ENCODE results near the gene CEP135. TPM values are rescaled to one million over a fixed set of nuclear protein-coding genes. Genes with fewer than 3 reads are reported as not detected.

The CEP135 gene
- total RNA-seq, 1 experiment from 2014 or later, result 13.9 TPM

DNA sequence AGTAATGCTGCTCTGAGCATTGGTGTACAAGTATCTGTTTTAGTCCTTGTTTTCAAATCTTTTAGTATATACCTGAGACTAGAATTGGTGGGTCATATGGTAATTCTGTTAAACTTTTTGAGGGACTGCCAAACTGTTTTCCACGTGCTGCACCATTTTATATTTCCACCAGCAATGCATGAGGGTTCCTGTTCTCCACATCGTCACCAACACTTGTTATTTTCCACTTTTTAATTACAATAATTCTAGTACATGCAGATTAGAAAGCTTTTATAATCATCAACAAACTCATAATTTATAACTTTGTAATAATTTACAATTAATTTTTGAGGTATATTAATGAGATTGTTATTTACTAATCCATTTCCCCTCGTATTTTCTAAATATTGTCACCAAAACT lies 79.4 kb downstream of the CEP135 start:
- Histone ChIP-seq H3K4me2 (ENCODE audit: insufficient read depth, insufficient read length, low read length) (no peak overlapping the region), H2BK12ac (ENCODE audit: insufficient read length, low read depth, low read length) (no peak overlapping the region), H4K91ac (ENCODE audit: insufficient read length, low read depth, low read length) (no peak overlapping the region), H3K27ac (ENCODE audit: insufficient read length, low read depth, low read length) (no peak overlapping the region), H3K18ac (ENCODE audit: insufficient read length, low read depth, low read length) (no peak overlapping the region), H3K79me2 (ENCODE audit: insufficient read depth, low read length) (no peaks in the 10 kb centered on the region), H2BK20ac (ENCODE audit: low read depth, low read length, poor library complexity, severe bottlenecking) (no peak overlapping the region), H3K23me2 (ENCODE audit: insufficient read length, low read depth, low read length, poor library complexity, severe bottlenecking) (no peaks in the 10 kb centered on the region), H2BK5ac (ENCODE audit: insufficient read length, low read length) (no peak overlapping the region), H4K8ac (replicated peaks; ENCODE audit: insufficient read length, low read depth, low read length) (no peak overlapping the region), H2AK5ac (ENCODE audit: insufficient read length, low read length) (no peak overlapping the region), H3K56ac (ENCODE audit: insufficient read length, low read depth, low read length) (no peak overlapping the region), H3K4me1 (ENCODE audit: insufficient read depth, low read length) (no peaks in the 10 kb centered on the region), H4K5ac (ENCODE audit: insufficient read length, low read depth, low read length) (no peak overlapping the region), H3K4ac (ENCODE audit: low read depth, low read length) (no peak overlapping the region), H3T11ph (ENCODE audit: low read length) (no peak overlapping the region), H3K27me3 (ENCODE audit: insufficient read depth, low read length) (no peaks in the 10 kb centered on the region), H3K14ac (ENCODE audit: insufficient read depth, low read length) (no peak overlapping the region), H4K20me1 (ENCODE audit: control insufficient read depth, insufficient read depth, insufficient read length) (no peaks in the 10 kb centered on the region), H3K9ac (ENCODE audit: extremely low read depth, insufficient read length, low read length) (no peak overlapping the region), H2BK120ac (ENCODE audit: low read depth, low read length, poor library complexity, severe bottlenecking) (no peak overlapping the region), H3K79me1 (ENCODE audit: insufficient read depth, low read depth, low read length, poor library complexity, severe bottlenecking) (no peaks in the 10 kb centered on the region), H2AFZ (ENCODE audit: low read length) (no peak overlapping the region), H3K9me3 (ENCODE audit: control insufficient read depth, low read depth, low read length) (no peaks in the 10 kb centered on the region), H3K23ac (ENCODE audit: insufficient read length, low read depth, low read length) (no peak overlapping the region), H2BK15ac (ENCODE audit: low read depth, low read length) (no peak overlapping the region)
- DNase-seq, result no peak
- Mint-ChIP-seq H3K9me3 (no peaks in the 10 kb centered on the region), H3K36me3 (ENCODE audit: insufficient read depth in 1 of 3, low read depth in 3 of 3) (peaks cover 1 to 36% (median 26%) of the 10 kb centered on the region in 3 experiments; a peak in 6 of 7 replicates), H3K27ac (no peak overlapping the region), H3K27me3 (ENCODE audit: low read depth) (no peaks in the 10 kb centered on the region), H3K4me1 (no peaks in the 10 kb centered on the region), H3K4me3 (no peak overlapping the region)
- TF ChIP-seq, protein P1, sequence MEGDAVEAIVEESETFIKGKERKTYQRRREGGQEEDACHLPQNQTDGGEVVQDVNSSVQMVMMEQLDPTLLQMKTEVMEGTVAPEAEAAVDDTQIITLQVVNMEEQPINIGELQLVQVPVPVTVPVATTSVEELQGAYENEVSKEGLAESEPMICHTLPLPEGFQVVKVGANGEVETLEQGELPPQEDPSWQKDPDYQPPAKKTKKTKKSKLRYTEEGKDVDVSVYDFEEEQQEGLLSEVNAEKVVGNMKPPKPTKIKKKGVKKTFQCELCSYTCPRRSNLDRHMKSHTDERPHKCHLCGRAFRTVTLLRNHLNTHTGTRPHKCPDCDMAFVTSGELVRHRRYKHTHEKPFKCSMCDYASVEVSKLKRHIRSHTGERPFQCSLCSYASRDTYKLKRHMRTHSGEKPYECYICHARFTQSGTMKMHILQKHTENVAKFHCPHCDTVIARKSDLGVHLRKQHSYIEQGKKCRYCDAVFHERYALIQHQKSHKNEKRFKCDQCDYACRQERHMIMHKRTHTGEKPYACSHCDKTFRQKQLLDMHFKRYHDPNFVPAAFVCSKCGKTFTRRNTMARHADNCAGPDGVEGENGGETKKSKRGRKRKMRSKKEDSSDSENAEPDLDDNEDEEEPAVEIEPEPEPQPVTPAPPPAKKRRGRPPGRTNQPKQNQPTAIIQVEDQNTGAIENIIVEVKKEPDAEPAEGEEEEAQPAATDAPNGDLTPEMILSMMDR (conservative IDR thresholded peaks at IDR 0.05), result no peak
- no CpG with 5 or more reads among the region's 3 CpGs for WGBS (ENCODE audit: extremely low coverage, insufficient read length, low lambda C conversion rate)

All from H9 (cell line).